ENCODE measurements around the gene HUS1.
"Not testable (repeated sequence)": the region's sequence is repeated elsewhere in the genome, so short reads cannot be mapped to it uniquely, and the experiment has no call there.

Gene HUS1

GRCh38 chr7:47943676-47944474, 35.5 kb downstream of the HUS1 start:
- FAIRE-seq, result no peak

- not testable (repeated sequence) for FAIRE-seq
Observed at GRCh38 chr7:47942651-47943050, 36.8 kb downstream of the HUS1 start.

- FAIRE-seq, result no peak
Observed at GRCh38 chr7:47942132-47942531, 37.3 kb downstream of the HUS1 start.

- no peak for FAIRE-seq
Observed at GRCh38 chr7:47941136-47941844, 38.1 kb downstream of the HUS1 start.

- FAIRE-seq, result no peak
Observed at GRCh38 chr7:47940088-47941013, 39.1 kb downstream of the HUS1 start.

GRCh38 chr7:47939425-47940036, 39.9 kb downstream of the HUS1 start:
- no peak for FAIRE-seq

GRCh38 chr7:47938574-47939165, 40.7 kb downstream of the HUS1 start:
- FAIRE-seq, result no peak

GRCh38 chr7:47937711-47938573, 41.5 kb downstream of the HUS1 start:
- no peak for FAIRE-seq

GRCh38 chr7:47937065-47937687, 42.2 kb downstream of the HUS1 start:
- FAIRE-seq, result no peak

- no peak for FAIRE-seq
Observed at GRCh38 chr7:47936323-47936722, 43.1 kb downstream of the HUS1 start.

GRCh38 chr7:47935336-47935735, 44.1 kb downstream of the HUS1 start:
- no peak for FAIRE-seq

GRCh38 chr7:47934831-47935230, 44.6 kb downstream of the HUS1 start:
- FAIRE-seq, result no peak

- FAIRE-seq, result no peak
Observed at GRCh38 chr7:47933215-47933614, 46.2 kb downstream of the HUS1 start.

GRCh38 chr7:47932466-47933037, 46.9 kb downstream of the HUS1 start:
- no peak for FAIRE-seq

GRCh38 chr7:47932016-47932415, 47.4 kb downstream of the HUS1 start:
- no peak for FAIRE-seq

GRCh38 chr7:47931005-47932004, 48.1 kb downstream of the HUS1 start:
- no peak for FAIRE-seq

- no peak for FAIRE-seq
Observed at GRCh38 chr7:47924266-47924665, 55.1 kb downstream of the HUS1 start.

GRCh38 chr7:47923081-47923875, 56.1 kb downstream of the HUS1 start:
- not testable (repeated sequence) for FAIRE-seq

Measured in A204.1 (cell line).